Measurements from ENCODE around the gene LAMA1.
"Not testable (repeated sequence)": the region's sequence is repeated elsewhere in the genome, so short reads cannot be mapped to it uniquely, and the experiment has no call there.

Gene LAMA1

GRCh38 chr18:6949800-6950586, 167.6 kb downstream of the LAMA1 start:
- DNase-seq (ENCODE audit: low read depth), result no peak

DNA sequence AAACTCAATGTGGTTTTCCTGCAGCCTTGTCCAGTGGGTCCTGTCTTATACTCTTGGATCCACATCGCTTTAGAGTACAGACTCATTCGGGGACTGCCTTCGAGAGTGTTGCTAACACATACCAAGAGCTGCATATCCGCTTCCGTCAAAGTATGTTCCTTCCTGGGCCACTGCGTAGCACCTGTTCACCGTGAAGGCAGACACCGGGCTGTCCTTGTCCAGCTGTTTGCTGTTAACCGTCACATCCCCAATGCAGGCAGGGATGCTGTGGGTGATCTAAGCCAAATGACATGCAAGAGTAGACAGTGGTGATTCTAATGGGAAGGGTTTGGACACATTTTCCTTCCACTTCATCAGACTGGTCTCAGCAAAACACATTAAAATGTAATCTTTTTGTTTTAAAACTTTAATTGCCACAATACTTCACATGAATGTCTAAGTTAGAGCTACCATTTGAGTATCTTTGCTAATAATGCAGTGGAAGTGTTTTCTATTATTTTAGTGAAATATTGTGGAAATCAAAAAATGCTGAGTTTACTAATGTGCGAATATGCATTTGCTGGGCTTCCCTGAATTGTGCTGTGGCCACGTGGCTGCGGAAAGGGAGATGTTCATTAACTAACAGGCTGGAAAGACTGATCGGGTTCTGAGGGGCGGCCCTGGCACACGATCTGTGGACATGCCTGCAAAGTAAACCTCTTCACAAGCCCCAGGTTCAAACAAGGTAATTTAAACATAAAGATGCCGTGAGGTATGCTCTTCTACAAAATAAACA, 169.1 kb downstream of the LAMA1 start:
- no peak for DNase-seq (ENCODE audit: low read depth)

DNA sequence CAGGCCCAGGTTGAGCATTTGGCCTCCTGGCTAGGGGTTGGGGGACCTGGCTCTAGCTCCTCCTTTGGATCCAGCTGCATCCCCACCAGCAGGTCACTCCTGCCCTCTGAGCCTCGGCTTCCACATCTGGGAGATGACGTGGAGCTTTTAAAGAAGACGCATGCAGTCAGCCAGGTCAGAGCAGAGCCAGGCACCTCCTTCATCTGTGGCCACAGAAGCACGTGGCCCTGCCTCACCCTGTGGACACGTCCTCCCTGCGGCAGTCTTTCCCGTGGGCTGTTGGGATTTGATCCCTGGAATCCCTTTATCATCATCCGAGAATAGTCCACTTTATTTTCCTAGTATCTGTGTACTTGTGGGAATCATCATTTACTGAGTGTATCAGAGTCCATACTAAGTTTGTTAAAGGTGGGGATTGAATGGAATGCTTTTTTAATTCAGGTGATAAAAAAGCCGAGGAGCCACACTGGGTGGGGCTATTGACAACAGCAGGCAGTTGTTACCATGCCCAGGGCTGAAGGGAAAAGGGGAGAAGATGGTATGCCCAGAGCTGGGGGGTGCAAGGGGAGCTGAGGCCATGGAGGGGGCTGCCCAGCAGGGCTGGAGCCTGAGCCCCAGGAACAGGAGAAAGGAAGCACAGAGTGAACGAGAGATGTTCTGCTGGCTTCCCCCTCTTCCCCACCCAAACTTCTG, 170.1 kb downstream of the LAMA1 start:
- no peak for DNase-seq (ENCODE audit: low read depth)

GRCh38 chr18:6943143-6943542, 174.5 kb downstream of the LAMA1 start:
- no peak for DNase-seq (ENCODE audit: low read depth)

GRCh38 chr18:6942742-6943141, 174.9 kb downstream of the LAMA1 start:
- DNase-seq (ENCODE audit: low read depth), result no peak

- no peak for DNase-seq (ENCODE audit: low read depth)
Observed at GRCh38 chr18:6941996-6942395, 175.6 kb downstream of the LAMA1 start.

DNA sequence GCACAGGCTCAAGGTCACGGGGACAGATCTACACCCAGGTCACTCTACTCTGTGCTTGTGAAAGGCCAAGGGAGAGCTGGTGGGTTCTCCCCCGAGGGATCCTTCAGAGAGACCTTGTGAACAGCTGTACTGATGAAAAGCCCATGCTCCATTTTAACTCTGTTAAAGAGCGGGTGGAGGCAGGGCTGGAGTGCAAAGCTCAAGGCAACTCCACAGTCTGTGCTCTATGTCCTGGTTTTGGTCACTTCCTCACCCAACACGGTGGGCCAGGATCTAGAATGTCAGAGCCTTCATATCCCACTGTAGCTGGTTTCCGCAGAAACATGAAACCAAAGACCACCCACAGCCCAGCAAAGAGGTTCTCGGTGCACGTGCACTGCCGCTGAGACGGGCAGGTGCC, 177.1 kb downstream of the LAMA1 start:
- no peak for DNase-seq (ENCODE audit: low read depth)

GRCh38 chr18:6939972-6940371, 177.6 kb downstream of the LAMA1 start:
- no peak for DNase-seq (ENCODE audit: low read depth)

- not testable (repeated sequence) for DNase-seq (ENCODE audit: low read depth)
Observed at GRCh38 chr18:6938403-6938802, 179.2 kb downstream of the LAMA1 start.

DNA sequence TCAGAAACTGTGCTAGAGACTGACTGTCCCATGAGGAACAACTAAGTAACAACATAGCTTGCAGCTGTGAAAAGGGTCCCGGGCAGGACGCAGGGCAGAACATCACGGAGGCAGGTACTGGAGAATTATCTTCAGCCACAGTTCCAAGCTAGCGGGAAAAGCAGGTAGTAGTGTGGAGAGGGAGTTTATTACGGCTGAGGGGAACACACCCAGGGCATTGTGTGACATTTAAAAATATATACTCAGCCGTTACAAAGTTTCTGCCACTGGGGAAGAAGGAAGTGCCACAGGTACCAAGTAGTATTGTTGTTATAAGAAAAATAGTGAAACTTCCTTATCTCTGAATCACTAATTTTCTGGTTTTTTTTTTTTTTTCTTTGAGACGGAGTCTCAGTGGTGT, 179.6 kb downstream of the LAMA1 start:
- no peak for DNase-seq (ENCODE audit: low read depth)

DNA sequence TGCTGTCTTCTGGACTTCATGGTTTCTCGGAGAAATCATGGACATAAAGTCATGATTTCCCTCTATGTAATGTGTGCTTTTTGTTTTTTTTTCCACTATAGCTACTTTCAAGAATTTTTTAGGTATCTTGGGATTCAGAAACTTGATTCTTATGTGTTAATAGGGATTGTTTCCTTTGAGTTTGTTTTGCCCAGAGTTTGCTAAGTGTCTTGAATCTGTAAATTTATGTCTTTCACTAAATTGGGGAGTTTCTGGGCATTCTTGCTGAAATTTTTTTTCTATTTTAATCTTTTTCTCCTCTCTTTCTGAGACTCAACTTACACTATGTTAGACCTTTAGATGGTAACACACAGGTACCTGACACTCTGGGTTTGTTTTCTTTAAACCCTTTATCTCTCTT, 182.7 kb downstream of the LAMA1 start:
- no peak for DNase-seq (ENCODE audit: low read depth)

DNA sequence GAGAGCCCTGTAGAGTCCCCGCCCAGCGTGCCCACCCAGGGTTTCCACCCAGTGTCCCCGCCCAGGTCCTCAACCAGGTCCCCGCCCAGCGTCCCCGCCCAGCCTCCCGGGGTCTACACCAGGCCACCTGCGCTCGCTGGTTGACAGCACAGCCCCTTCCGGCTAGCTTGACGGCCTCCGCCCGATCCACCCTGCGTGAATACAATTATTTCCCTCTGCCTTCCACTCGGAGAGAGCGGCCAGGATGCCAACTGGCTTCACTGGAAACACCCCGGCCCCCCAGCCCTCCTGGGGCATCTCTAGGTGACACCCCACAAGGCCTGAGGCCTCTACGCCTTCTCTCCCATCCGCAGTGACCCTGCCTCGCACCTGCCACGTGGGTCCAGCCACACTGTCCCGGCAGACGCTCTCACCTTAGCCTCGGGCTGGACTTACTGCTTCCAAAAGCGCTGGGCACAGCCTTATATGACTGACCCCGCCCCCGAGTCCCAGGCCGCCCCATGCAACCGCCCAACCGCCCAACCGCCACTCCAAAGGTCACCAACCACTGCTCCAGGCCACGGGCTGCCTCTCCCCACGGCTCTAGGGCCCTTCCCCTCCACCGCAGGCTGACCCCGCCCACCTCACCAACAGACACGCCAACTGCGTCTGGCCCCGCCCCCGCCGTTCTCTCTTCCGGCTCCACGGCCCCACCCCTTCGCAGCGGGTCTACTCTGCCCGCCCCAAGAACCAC, 188.1 kb downstream of the LAMA1 start:
- no peak for DNase-seq (ENCODE audit: low read depth)

GRCh38 chr18:6928359-6928758, 189.2 kb downstream of the LAMA1 start:
- DNase-seq (ENCODE audit: low read depth), result no peak

DNA sequence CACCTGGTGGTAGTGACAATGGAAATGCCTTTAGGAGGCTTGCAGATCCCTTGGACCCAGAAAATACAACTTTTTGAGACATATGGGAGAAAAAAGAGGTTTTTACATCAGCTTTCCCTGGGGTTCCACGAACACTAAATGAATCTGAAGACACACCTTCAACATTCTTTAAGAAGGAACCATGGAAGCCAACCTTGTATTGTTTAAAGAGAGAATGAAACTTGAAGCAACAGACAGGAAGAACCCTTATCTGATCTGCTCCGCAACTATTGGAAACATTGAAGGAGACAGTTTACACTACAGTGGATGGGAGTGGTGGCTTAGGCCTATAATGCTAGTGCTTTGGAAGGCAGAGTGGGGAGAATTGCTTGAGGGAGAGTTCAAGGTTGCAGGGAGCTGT, 190.4 kb downstream of the LAMA1 start:
- DNase-seq (ENCODE audit: low read depth), result no peak

- DNase-seq (ENCODE audit: low read depth), result no peak
Observed at GRCh38 chr18:6923220-6923619, 194.4 kb downstream of the LAMA1 start.

DNA sequence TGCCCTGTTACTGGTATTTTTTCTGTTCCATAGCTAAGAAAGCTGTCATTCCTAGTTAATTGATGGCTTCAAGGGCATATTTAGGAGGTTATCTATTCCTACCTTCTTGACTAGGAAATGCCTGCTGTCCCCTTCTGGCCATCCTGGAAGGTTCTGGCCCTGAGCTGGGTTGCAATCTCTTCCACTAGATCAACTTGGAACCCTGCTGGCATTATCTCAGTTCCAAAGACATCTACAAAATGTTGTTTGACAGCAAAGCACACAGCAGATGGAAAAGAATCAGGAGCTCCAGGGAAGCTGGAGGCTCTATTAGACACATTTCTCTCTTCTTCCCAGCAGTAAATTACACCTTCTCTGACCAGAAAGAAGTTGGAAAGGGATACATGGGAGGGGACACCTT, 196.0 kb downstream of the LAMA1 start:
- DNase-seq (ENCODE audit: low read depth), result no peak

DNA sequence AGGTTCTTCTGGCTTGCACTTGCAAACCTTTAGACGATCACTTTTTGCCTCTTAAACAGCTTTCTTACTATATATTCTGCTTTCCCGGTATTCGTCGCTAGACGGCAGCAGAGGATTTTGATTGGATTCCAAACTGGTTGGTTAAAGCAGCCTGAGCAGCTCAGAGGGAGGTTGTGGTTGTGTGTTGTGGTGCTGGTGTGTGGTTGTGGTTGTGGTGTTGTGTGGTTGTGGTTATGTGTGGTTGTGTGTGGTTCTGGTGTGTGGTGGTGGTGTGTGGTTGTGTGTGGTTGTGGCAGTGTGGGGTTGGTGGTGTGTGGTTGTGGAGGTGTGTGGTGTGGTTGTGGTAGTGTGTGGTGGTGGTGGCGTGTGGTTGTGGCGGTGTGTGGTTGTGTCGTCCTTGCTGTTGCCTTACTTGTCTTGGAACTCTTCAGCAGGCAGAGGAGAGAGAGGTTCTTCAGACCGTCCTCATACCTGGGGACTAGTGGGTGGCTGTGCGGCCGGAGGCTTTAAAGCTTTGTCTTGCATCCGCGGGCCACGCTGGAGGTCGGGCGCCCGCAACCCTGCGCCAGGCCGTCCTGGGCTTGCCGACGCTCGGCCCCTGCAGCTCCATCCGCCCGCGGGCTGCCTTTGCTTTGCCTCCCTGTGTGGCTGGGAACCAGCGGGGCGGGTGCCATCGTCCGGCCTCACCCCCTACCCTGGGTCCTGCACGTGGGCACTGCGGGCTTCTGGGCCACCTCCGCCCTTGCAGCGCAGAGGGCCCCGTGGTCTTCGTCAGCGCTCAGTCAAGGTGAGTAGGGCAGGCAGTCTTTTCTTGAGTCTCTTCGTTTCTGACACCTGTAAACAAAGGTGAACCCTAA, 197.3 kb downstream of the LAMA1 start:
- peak; percentile 22 for DNase-seq (ENCODE audit: low read depth)

- DNase-seq (ENCODE audit: low read depth), result no peak
Observed at GRCh38 chr18:6917072-6917471, 200.5 kb downstream of the LAMA1 start.

- no peak for DNase-seq (ENCODE audit: low read depth)
Observed at GRCh38 chr18:6901286-6901926, 216.2 kb downstream of the LAMA1 start.

GRCh38 chr18:6891788-6892187, 225.8 kb downstream of the LAMA1 start:
- DNase-seq (ENCODE audit: low read depth), result no peak

All from non-pigmented ciliary epithelial cell (primary cell).